Superior temporal gyrus (tissue), 1 donor: ENCODE measurements around the gene KLRC4.
A peak's percentile ranks its signal among the peaks of the same experiment; 100 is the strongest.

Experiments used
- DNase-seq: peaks from one replicate; pipeline ENCODE4 v3.0.0-alpha.2; 2016; ENCODE audit errors: extremely low spot score

KLRC4 gene

GRCh38 chr12:10368206-10369171 lies 41.1 kb downstream of the KLRC4 start:
- DNase-seq, result peak; percentile 52

- peak; percentile 53 for DNase-seq
Observed at GRCh38 chr12:10367714-10368113, 41.8 kb downstream of the KLRC4 start.

- peak; percentile 62 for DNase-seq
Observed at GRCh38 chr12:10366875-10367274, 42.7 kb downstream of the KLRC4 start.

- peak; percentile 85 for DNase-seq
Observed at GRCh38 chr12:10365696-10366405, 43.7 kb downstream of the KLRC4 start.

GRCh38 chr12:10364815-10365622 lies 44.5 kb downstream of the KLRC4 start:
- DNase-seq, result peak; percentile 96

- DNase-seq, result peak; percentile 87
Observed at GRCh38 chr12:10363914-10364814, 45.4 kb downstream of the KLRC4 start.

GRCh38 chr12:10363658-10363913 lies 46.0 kb downstream of the KLRC4 start:
- DNase-seq, result no peak

- DNase-seq, result peak; percentile 60
Observed at GRCh38 chr12:10362828-10363657, 46.5 kb downstream of the KLRC4 start.

GRCh38 chr12:10362325-10362724 lies 47.2 kb downstream of the KLRC4 start:
- DNase-seq, result no peak

GRCh38 chr12:10361622-10362021 lies 47.9 kb downstream of the KLRC4 start:
- DNase-seq, result no peak

- no peak for DNase-seq
Observed at GRCh38 chr12:10361084-10361483, 48.5 kb downstream of the KLRC4 start.

GRCh38 chr12:10358969-10359368 lies 50.6 kb downstream of the KLRC4 start:
- no peak for DNase-seq

GRCh38 chr12:10358131-10358530 lies 51.4 kb downstream of the KLRC4 start:
- no peak for DNase-seq
